Breast epithelium (tissue), 4 donors: ENCODE measurements around the gene PRKCE. TPM values are rescaled to one million over a fixed set of nuclear protein-coding genes. Genes with fewer than 3 reads are reported as not detected.

Experiments
- DNase-seq, 2 donors: peaks; one replicate each; pipeline ENCODE4 v3.0.0-alpha.2; 2019; ENCODE audit warnings: low spot score in 2 of 2
- H3K27ac ChIP-seq, 2 donors: fragments of 200-600 bp; sonication (generic) in 1 of 2; one replicate each; pipeline ENCODE4 v1.5.1; 2016 to 2019; ENCODE audit warnings: mild to moderate bottlenecking in 1 of 2
- H3K27me3 ChIP-seq, 2 donors: fragments of 200-600 bp; sonication (generic) in 1 of 2; one replicate each; pipeline versions ENCODE4 v1.5.1 to v1.6.0; 2017 to 2019; ENCODE audit warnings: control low read depth in 1 of 2, mild to moderate bottlenecking in 1 of 2
- H3K36me3 ChIP-seq: fragments of 200-600 bp; one replicate; pipeline ENCODE4 v1.5.1; 2019
- H3K4me1 ChIP-seq, 2 donors: fragments of 200-600 bp; sonication (generic); one replicate each; pipeline ENCODE4 v1.5.1; 2016 to 2019; ENCODE audit warnings: control low read depth in 1 of 2
- H3K4me3 ChIP-seq, 3 donors: fragments of 200-600 bp; sonication (generic); 1 replicate in 2 of 3; 2 replicates in 1 of 3; pipeline ENCODE4 v1.5.1; 2016 to 2019; ENCODE audit warnings: mild to moderate bottlenecking in 3 of 3, moderate library complexity in 2 of 3
- H3K9me3 ChIP-seq, 2 donors: fragments of 200-600 bp; sonication (generic) in 1 of 2; one replicate each; pipeline ENCODE4 v1.5.1; 2016 to 2019; ENCODE audit warnings: control low read depth in 1 of 2
- CTCF ChIP-seq, 3 donors: fragments of 450-650 bp; IDR thresholded peaks; one replicate each; pipeline ENCODE4 v1.5.1; 2016 to 2017; ENCODE audit warnings: antibody characterized with exemption in 3 of 3, mild to moderate bottlenecking in 3 of 3, moderate library complexity in 3 of 3
- POLR2A ChIP-seq: fragments of 450-650 bp; IDR thresholded peaks from one replicate; pipeline ENCODE4 v1.6.1; 2016; ENCODE audit warnings: antibody characterized with exemption, mild to moderate bottlenecking, moderate library complexity
- POLR2AphosphoS5 ChIP-seq, 3 donors: sonication (generic); formaldehyde crosslinking; IDR thresholded peaks; one replicate each; pipeline ENCODE4 v1.6.1; 2017; ENCODE audit warnings: antibody characterized with exemption in 3 of 3
- intact Hi-C: fragments of 100-400 bp; cut with DNase I; formaldehyde crosslinking; loops from one replicate; pipeline ENCODE4 v1.15.1; 2023; ENCODE audit warnings: low total_unique reads
- total RNA-seq, 3 donors: library from RNA; depleted of rRNA; stranded (reverse); fragments of >200 nt; gene quantifications; one replicate each; pipeline ENCODE4 v1.1.0, GENCODE V29; 2016

Gene PRKCE
- total RNA-seq, 3 donors from 2014 or later = 20.6 to 34.0 (median 23.6) TPM

GRCh38 chr2:45814951-45815621 is 163.6 kb downstream of the PRKCE start:
- H3K4me1 ChIP-seq = peaks cover 0 to 37% of the 10 kb centered on the region in 2 donors
- intact Hi-C loops = no loop called here
- no peaks in the 10 kb centered on the region for H3K36me3 ChIP-seq
- H3K4me3 ChIP-seq = no peak overlapping the region
- no peak for DNase-seq
- H3K27ac ChIP-seq = peak overlapping the region in 1 of 2 donors; percentile 50
- H3K9me3 ChIP-seq = no peaks in the 10 kb centered on the region
- no peaks in the 10 kb centered on the region for H3K27me3 ChIP-seq
- TF ChIP-seq POLR2AphosphoS5 (IDR thresholded peaks at IDR 0.05) (no peak), CTCF (IDR thresholded peaks at IDR 0.05) (no peak), POLR2A (no peak)

GRCh38 chr2:45816272-45816671 is 164.8 kb downstream of the PRKCE start:
- peak overlapping the region; percentile 50 to 62 for H3K27ac ChIP-seq
- TF ChIP-seq POLR2AphosphoS5 (IDR thresholded peaks at IDR 0.05) (peak in 1 of 3 donors; percentile 44), POLR2A (no peak)

GRCh38 chr2:45818591-45818990 is 167.1 kb downstream of the PRKCE start:
- no peak for TF ChIP-seq POLR2A
- TF ChIP-seq CTCF (IDR thresholded peaks at IDR 0.05) = no peak
- TF ChIP-seq POLR2AphosphoS5 (IDR thresholded peaks at IDR 0.05) = no peak
- no peaks in the 10 kb centered on the region for H3K27me3 ChIP-seq
- H3K4me1 ChIP-seq = peaks cover 3 to 57% of the 10 kb centered on the region in 2 donors
- no peaks in the 10 kb centered on the region for H3K9me3 ChIP-seq
- no peaks in the 10 kb centered on the region for H3K36me3 ChIP-seq
- H3K4me3 ChIP-seq = no peak overlapping the region
- DNase-seq = no peak
- intact Hi-C loops = no loop called here
- H3K27ac ChIP-seq = no peak overlapping the region

More at GRCh38 chr2:45816272-45816671, 164.8 kb downstream of the PRKCE start:
- intact Hi-C loops = no loop called here
- H3K36me3 ChIP-seq = no peaks in the 10 kb centered on the region
- H3K4me1 ChIP-seq = peaks cover 0 to 37% of the 10 kb centered on the region in 2 donors
- H3K27me3 ChIP-seq = no peaks in the 10 kb centered on the region
- H3K9me3 ChIP-seq = no peaks in the 10 kb centered on the region
- no peak for DNase-seq
- no peak overlapping the region for H3K4me3 ChIP-seq

GRCh38 chr2:45820048-45820447 is 168.6 kb downstream of the PRKCE start:
- Histone ChIP-seq H3K27ac (no peak overlapping the region), H3K4me1 (peaks cover 3 to 57% of the 10 kb centered on the region in 2 donors)
- intact Hi-C loops = no loop called here

GRCh38 chr2:45821558-45822271 is 170.2 kb downstream of the PRKCE start:
- Histone ChIP-seq H3K9me3 (no peaks in the 10 kb centered on the region), H3K27ac (peak overlapping the region; percentile 79 to 82), H3K4me1 (peaks cover 3 to 43% of the 10 kb centered on the region in 2 donors), H3K27me3 (no peaks in the 10 kb centered on the region), H3K36me3 (no peaks in the 10 kb centered on the region), H3K4me3 (peak overlapping the region in 1 of 3 donors; percentile 27)
- TF ChIP-seq CTCF (IDR thresholded peaks at IDR 0.05) (no peak), POLR2AphosphoS5 (IDR thresholded peaks at IDR 0.05) (peak in 2 of 3 donors; percentile 11 to 35)
- DNase-seq = peak; percentile 68 to 85
- intact Hi-C loops = no loop called here

More at GRCh38 chr2:45820048-45820447, 168.6 kb downstream of the PRKCE start:
- TF ChIP-seq POLR2AphosphoS5 (IDR thresholded peaks at IDR 0.05) (no peak), CTCF (IDR thresholded peaks at IDR 0.05) (no peak), POLR2A (no peak)
- H3K36me3 ChIP-seq = no peaks in the 10 kb centered on the region
- no peaks in the 10 kb centered on the region for H3K27me3 ChIP-seq
- H3K9me3 ChIP-seq = no peaks in the 10 kb centered on the region
- H3K4me3 ChIP-seq = no peak overlapping the region
- no peak for DNase-seq
